ENCODE results near the gene PEAR1.

The PEAR1 gene

GRCh38 chr1:156874572-156875340 lies 18.8 kb upstream of the PEAR1 start:
- DNase-seq, result no peak

GRCh38 chr1:156875341-156875615 lies 18.2 kb upstream of the PEAR1 start:
- Histone ChIP-seq H3K79me2 (ENCODE audit: insufficient read depth, low read length) (no peaks in the 10 kb centered on the region), H3K27ac (ENCODE audit: low read length) (no peak overlapping the region), H3K4me3 (ENCODE audit: low read depth in 1 of 2, low read length in 2 of 2) (no peak overlapping the region), H3K9ac (ENCODE audit: low read depth, low read length) (no peak overlapping the region), H3K9me3 (ENCODE audit: insufficient read depth, low read length, severe bottlenecking) (no peaks in the 10 kb centered on the region), H3K27me3 (ENCODE audit: insufficient read depth, low read length, poor library complexity) (peaks cover 19% of the 10 kb centered on the region), H3K4me2 (ENCODE audit: insufficient read depth, low read length) (no peak overlapping the region), H3K4me1 (ENCODE audit: insufficient read depth, low read length) (no peaks in the 10 kb centered on the region), H4K20me1 (ENCODE audit: insufficient read depth, low read length) (no peaks in the 10 kb centered on the region), H3K36me3 (ENCODE audit: insufficient read depth, low read length) (no peaks in the 10 kb centered on the region), H2AFZ (ENCODE audit: low read depth, low read length) (no peak overlapping the region)
- TF ChIP-seq CTCF (IDR thresholded peaks at IDR 0.05; ENCODE audit: borderline replicate concordance, extremely low read depth, low read length, poor library complexity, severe bottlenecking) (no peak), EZH2 (IDR thresholded peaks at IDR 0.05; ENCODE audit: borderline replicate concordance, low read depth, low read length, severe bottlenecking) (no peak)
- DNase-seq (no peak), ATAC-seq (ENCODE audit: insufficient read depth, low read depth) (no peak)

More at GRCh38 chr1:156874572-156875340, 18.8 kb upstream of the PEAR1 start:
- Histone ChIP-seq H3K27ac (ENCODE audit: low read length) (no peak overlapping the region), H3K79me2 (ENCODE audit: insufficient read depth, low read length) (no peaks in the 10 kb centered on the region), H3K36me3 (ENCODE audit: insufficient read depth, low read length) (no peaks in the 10 kb centered on the region), H3K9me3 (ENCODE audit: insufficient read depth, low read length, severe bottlenecking) (no peaks in the 10 kb centered on the region), H3K4me1 (ENCODE audit: insufficient read depth, low read length) (no peaks in the 10 kb centered on the region), H3K4me3 (ENCODE audit: low read depth in 1 of 2, low read length in 2 of 2) (no peak overlapping the region), H3K4me2 (ENCODE audit: insufficient read depth, low read length) (no peak overlapping the region), H3K9ac (ENCODE audit: low read depth, low read length) (no peak overlapping the region), H4K20me1 (ENCODE audit: insufficient read depth, low read length) (no peaks in the 10 kb centered on the region), H2AFZ (ENCODE audit: low read depth, low read length) (no peak overlapping the region), H3K27me3 (ENCODE audit: insufficient read depth, low read length, poor library complexity) (peaks cover 22% of the 10 kb centered on the region)
- no peak for ATAC-seq (ENCODE audit: insufficient read depth, low read depth)
- TF ChIP-seq EZH2 (IDR thresholded peaks at IDR 0.05; ENCODE audit: borderline replicate concordance, low read depth, low read length, severe bottlenecking) (no peak), CTCF (IDR thresholded peaks at IDR 0.05; ENCODE audit: borderline replicate concordance, extremely low read depth, low read length, poor library complexity, severe bottlenecking) (no peak)

GRCh38 chr1:156876281-156876680 lies 17.2 kb upstream of the PEAR1 start:
- TF ChIP-seq CTCF (IDR thresholded peaks at IDR 0.05; ENCODE audit: borderline replicate concordance, extremely low read depth, low read length, poor library complexity, severe bottlenecking) (no peak), EZH2 (IDR thresholded peaks at IDR 0.05; ENCODE audit: borderline replicate concordance, low read depth, low read length, severe bottlenecking) (no peak)
- no peaks in the 10 kb centered on the region for H4K20me1 ChIP-seq (ENCODE audit: insufficient read depth, low read length)
- no peaks in the 10 kb centered on the region for H3K79me2 ChIP-seq (ENCODE audit: insufficient read depth, low read length)
- H3K27me3 ChIP-seq (ENCODE audit: insufficient read depth, low read length, poor library complexity), result peaks cover 15% of the 10 kb centered on the region
- no peaks in the 10 kb centered on the region for H3K4me1 ChIP-seq (ENCODE audit: insufficient read depth, low read length)
- no peaks in the 10 kb centered on the region for H3K36me3 ChIP-seq (ENCODE audit: insufficient read depth, low read length)
- H3K4me3 ChIP-seq (ENCODE audit: low read depth in 1 of 2, low read length in 2 of 2), result no peak overlapping the region
- ATAC-seq (ENCODE audit: insufficient read depth, low read depth), result no peak
- H3K27ac ChIP-seq (ENCODE audit: low read length), result no peak overlapping the region
- no peak overlapping the region for H3K9ac ChIP-seq (ENCODE audit: low read depth, low read length)
- no peak for DNase-seq
- H3K9me3 ChIP-seq (ENCODE audit: insufficient read depth, low read length, severe bottlenecking), result no peaks in the 10 kb centered on the region
- no peak overlapping the region for H2AFZ ChIP-seq (ENCODE audit: low read depth, low read length)
- H3K4me2 ChIP-seq (ENCODE audit: insufficient read depth, low read length), result no peak overlapping the region
